HepG2 (cell line): ENCODE data around the gene CFAP54. TPM values are rescaled to one million over a fixed set of nuclear protein-coding genes. Genes with fewer than 3 reads are reported as not detected.

Experiments used
- ATAC-seq: fragments of 200-7000 bp; cut with Tn5 transposase; 3 replicates; pipeline ENCODE4 v1.9.1; 2020; ENCODE audit warnings: mild to moderate bottlenecking, moderate library complexity
- BruUV-seq: library from RNA; stranded (reverse); fragments of 400-500 nt; replicated peaks from 2 replicates; lab custom pipeline; 2021; lab: Mats Ljungman, UMichigan
- CTCF ChIA-PET: fragments of 300-600 bp; formaldehyde crosslinking; extraction: SDS; loops from one replicate; lab custom pipeline; 2021; ENCODE audit warnings: low total read pairs, inconsistent platforms, low intra/inter-chr PET ratio; lab: Yijun Ruan, JAX
- POLR2A ChIA-PET: fragments of 350-600 bp; sonication (Branson Sonifier 250); formaldehyde crosslinking; loops from one replicate; lab custom pipeline; 2020; ENCODE audit warnings: antibody characterized with exemption, inconsistent platforms; lab: Yijun Ruan, JAX
- DNase-seq: peaks from one replicate; pipeline ENCODE4 v3.0.0-alpha.2; 2015; ENCODE audit warnings: low spot score
- FAIRE-seq: peaks from 3 replicates; lab custom pipeline; 2011; peaks lifted over from hg19 to GRCh38; lab: Jason Lieb, UNC
- H2AFZ ChIP-seq: one replicate; pipeline ENCODE4 v1.6.1; 2011; ENCODE audit warnings: low read length, inconsistent platforms
- H3K27ac ChIP-seq: fragments of 300-600 bp; 3 replicates; pipeline ENCODE4 v1.8.0; 2011; ENCODE audit warnings: mixed run types, mild to moderate bottlenecking, mixed read lengths, low read length, inconsistent platforms; ENCODE audit not compliant: insufficient read depth; ENCODE audit errors: extremely low read length
- H3K27me3 ChIP-seq, 2 experiments: fragments of 200-600 bp in 1 of 2; 2 replicates in 1 of 2; 3 replicates in 1 of 2; pipeline versions ENCODE4 v1.6.0 to v1.8.0; 2011; ENCODE audit warnings: low read length in 2 of 2, mild to moderate bottlenecking in 2 of 2, moderate library complexity in 2 of 2, inconsistent platforms in 1 of 2; ENCODE audit not compliant: insufficient read depth in 2 of 2, control insufficient read depth in 1 of 2
- H3K36me3 ChIP-seq, 2 experiments: fragments of 200-600 bp in 1 of 2; replicated peaks in 1 of 2; 2 replicates in 1 of 2; 3 replicates in 1 of 2; pipeline versions ENCODE4 v1.5.1 to v1.8.0; 2011; ENCODE audit warnings: low read length in 2 of 2, inconsistent platforms in 1 of 2; ENCODE audit not compliant: insufficient read depth in 2 of 2, control insufficient read depth in 1 of 2
- H3K4me1 ChIP-seq: 2 replicates; pipeline ENCODE4 v1.5.1; 2012; ENCODE audit warnings: low read length, inconsistent platforms; ENCODE audit not compliant: insufficient read depth
- H3K4me2 ChIP-seq: 2 replicates; pipeline ENCODE4 v1.6.0; 2011; ENCODE audit warnings: low read depth, low read length, inconsistent platforms
- H3K4me3 ChIP-seq, 3 experiments: fragments of 200-600 bp in 1 of 3; sonication (generic), shearing (Covaris generic) in 1 of 3; replicated peaks in 1 of 3; 2 replicates each; pipeline ENCODE4 v1.5.1; 2011 to 2016; ENCODE audit warnings: low read length in 3 of 3, inconsistent platforms in 2 of 3, low read depth in 2 of 3, mild to moderate bottlenecking in 2 of 3, control low read depth in 1 of 3, mixed read lengths in 1 of 3; ENCODE audit not compliant: insufficient read depth in 1 of 3
- H3K79me2 ChIP-seq: one replicate; pipeline ENCODE4 v1.6.1; 2011; ENCODE audit warnings: low read length, inconsistent platforms; ENCODE audit not compliant: insufficient read depth
- H3K9ac ChIP-seq: 2 replicates; pipeline ENCODE4 v1.6.0; 2011; ENCODE audit warnings: mild to moderate bottlenecking, low read depth, low read length, inconsistent platforms; ENCODE audit not compliant: insufficient read depth
- H3K9me3 ChIP-seq: 2 replicates; pipeline ENCODE4 v1.5.1; 2012; ENCODE audit warnings: mild to moderate bottlenecking, low read length
- H4K20me1 ChIP-seq: 2 replicates; pipeline ENCODE4 v1.6.0; 2011; ENCODE audit warnings: inconsistent platforms, mild to moderate bottlenecking, low read length, moderate library complexity; ENCODE audit not compliant: insufficient read depth
- SRF ChIP-seq: IDR thresholded peaks from 2 replicates; pipeline ENCODE4 v1.6.1; 2011; ENCODE audit warnings: mild to moderate bottlenecking, low read depth, low read length, moderate library complexity
- ZFP36 ChIP-seq: fragments of 150-350 bp; IDR thresholded peaks from 2 replicates; pipeline ENCODE4 v1.6.1; 2018; ENCODE audit warnings: borderline replicate concordance, low read length, low read depth; ENCODE audit not compliant: partially characterized antibody
- WGBS: methylation state at CpG from one replicate; pipeline ENCODE4 v1.1.6; 2017; ENCODE audit warnings: low lambda C conversion rate; 5-methylcytosine and 5-hydroxymethylcytosine counted together
- in situ Hi-C: cut with HindIII; loops from 2 replicates; pipeline ENCODE4 v1.10.0; 2017; ENCODE audit warnings: low pct_unique_long_range_greater_than_20kb; ENCODE audit not compliant: extremely low pct_ligation_motif_present
- intact Hi-C: fragments of 100-400 bp; cut with micrococcal nuclease; formaldehyde crosslinking; loops from one replicate; pipeline ENCODE4 v1.10.0; 2022; ENCODE audit not compliant: unreplicated experiment
- polyA plus RNA-seq, 8 experiments: library from polyadenylated mRNA; depleted of rRNA in 3 of 8; stranded (reverse) in 7 of 8; unstranded in 1 of 8; fragments of >200 nt; fragmentation: Illumina TruSeq in 4 of 8; extraction: Trizol in 4 of 8; gene quantifications; 2 replicates each; pipeline versions ENCODE4 v1.2.1 to v1.2.3, GENCODE V29; 2011 to 2016; ENCODE audit warnings: low read depth in 4 of 8, missing spikeins in 1 of 8, mixed read lengths in 1 of 8; ENCODE audit not compliant: insufficient read depth in 1 of 8
- total RNA-seq, 5 experiments: library from RNA; depleted of rRNA; stranded (reverse); fragments of >200 nt; fragmentation: Illumina TruSeq; extraction: Trizol; gene quantifications; 2 replicates each; pipeline ENCODE4 v1.2.3, GENCODE V29; 2016; ENCODE audit warnings: low read depth in 1 of 5
- TF ChIP-seq, protein P1 (sequence below): fragments of 450-650 bp; IDR thresholded peaks from 2 replicates; pipeline ENCODE4 v1.6.1; 2017
- TF ChIP-seq, protein P2 (sequence below): sonication (generic); formaldehyde crosslinking; IDR thresholded peaks from 2 replicates; pipeline ENCODE4 v1.4.0; 2020; ENCODE audit warnings: mild to moderate bottlenecking, missing genetic modification reagents
- TF ChIP-seq, protein P3 (sequence below): sonication (generic); formaldehyde crosslinking; IDR thresholded peaks from 2 replicates; pipeline ENCODE4 v1.5.1; 2020; ENCODE audit warnings: missing genetic modification reagents, mild to moderate bottlenecking, borderline replicate concordance
- TF ChIP-seq, protein P4 (sequence below), 2 experiments: sonication (generic) in 1 of 2; formaldehyde crosslinking in 1 of 2; IDR thresholded peaks; 2 replicates each; pipeline versions ENCODE4 v1.4.0 to v1.6.1; 2018 to 2020; ENCODE audit warnings: missing genetic modification reagents in 2 of 2, borderline replicate concordance in 1 of 2, low read depth in 1 of 2, mild to moderate bottlenecking in 1 of 2, missing biosample characterization in 1 of 2

Gene CFAP54
- total and polyA plus RNA-seq, 2 of the 13 experiments (the other 11 are each of a cell fraction or from before 2014, with no cell fraction given): not detected

DNA sequence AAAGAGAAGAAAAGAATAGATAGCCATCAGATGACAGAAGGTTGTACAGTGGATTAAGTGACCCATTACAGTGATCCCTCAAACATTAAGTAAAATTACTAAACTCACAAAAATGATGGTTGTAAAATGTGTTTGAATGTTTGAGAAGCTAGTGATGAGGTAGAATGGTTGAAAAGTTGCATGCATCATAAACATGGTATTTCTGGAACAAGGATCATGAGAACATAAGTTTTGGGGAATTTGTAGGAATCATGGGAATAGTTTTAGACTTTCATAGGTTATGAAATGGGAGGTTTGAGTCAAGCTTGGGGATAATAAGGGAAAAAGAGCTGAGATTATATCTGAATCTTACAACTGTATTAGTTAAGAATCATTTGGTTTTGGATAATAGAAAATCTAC is 383.6 kb downstream of the CFAP54 start (continued):
- TF ChIP-seq, protein P1, sequence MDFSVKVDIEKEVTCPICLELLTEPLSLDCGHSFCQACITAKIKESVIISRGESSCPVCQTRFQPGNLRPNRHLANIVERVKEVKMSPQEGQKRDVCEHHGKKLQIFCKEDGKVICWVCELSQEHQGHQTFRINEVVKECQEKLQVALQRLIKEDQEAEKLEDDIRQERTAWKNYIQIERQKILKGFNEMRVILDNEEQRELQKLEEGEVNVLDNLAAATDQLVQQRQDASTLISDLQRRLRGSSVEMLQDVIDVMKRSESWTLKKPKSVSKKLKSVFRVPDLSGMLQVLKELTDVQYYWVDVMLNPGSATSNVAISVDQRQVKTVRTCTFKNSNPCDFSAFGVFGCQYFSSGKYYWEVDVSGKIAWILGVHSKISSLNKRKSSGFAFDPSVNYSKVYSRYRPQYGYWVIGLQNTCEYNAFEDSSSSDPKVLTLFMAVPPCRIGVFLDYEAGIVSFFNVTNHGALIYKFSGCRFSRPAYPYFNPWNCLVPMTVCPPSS: no peak
- TF ChIP-seq, protein P2, sequence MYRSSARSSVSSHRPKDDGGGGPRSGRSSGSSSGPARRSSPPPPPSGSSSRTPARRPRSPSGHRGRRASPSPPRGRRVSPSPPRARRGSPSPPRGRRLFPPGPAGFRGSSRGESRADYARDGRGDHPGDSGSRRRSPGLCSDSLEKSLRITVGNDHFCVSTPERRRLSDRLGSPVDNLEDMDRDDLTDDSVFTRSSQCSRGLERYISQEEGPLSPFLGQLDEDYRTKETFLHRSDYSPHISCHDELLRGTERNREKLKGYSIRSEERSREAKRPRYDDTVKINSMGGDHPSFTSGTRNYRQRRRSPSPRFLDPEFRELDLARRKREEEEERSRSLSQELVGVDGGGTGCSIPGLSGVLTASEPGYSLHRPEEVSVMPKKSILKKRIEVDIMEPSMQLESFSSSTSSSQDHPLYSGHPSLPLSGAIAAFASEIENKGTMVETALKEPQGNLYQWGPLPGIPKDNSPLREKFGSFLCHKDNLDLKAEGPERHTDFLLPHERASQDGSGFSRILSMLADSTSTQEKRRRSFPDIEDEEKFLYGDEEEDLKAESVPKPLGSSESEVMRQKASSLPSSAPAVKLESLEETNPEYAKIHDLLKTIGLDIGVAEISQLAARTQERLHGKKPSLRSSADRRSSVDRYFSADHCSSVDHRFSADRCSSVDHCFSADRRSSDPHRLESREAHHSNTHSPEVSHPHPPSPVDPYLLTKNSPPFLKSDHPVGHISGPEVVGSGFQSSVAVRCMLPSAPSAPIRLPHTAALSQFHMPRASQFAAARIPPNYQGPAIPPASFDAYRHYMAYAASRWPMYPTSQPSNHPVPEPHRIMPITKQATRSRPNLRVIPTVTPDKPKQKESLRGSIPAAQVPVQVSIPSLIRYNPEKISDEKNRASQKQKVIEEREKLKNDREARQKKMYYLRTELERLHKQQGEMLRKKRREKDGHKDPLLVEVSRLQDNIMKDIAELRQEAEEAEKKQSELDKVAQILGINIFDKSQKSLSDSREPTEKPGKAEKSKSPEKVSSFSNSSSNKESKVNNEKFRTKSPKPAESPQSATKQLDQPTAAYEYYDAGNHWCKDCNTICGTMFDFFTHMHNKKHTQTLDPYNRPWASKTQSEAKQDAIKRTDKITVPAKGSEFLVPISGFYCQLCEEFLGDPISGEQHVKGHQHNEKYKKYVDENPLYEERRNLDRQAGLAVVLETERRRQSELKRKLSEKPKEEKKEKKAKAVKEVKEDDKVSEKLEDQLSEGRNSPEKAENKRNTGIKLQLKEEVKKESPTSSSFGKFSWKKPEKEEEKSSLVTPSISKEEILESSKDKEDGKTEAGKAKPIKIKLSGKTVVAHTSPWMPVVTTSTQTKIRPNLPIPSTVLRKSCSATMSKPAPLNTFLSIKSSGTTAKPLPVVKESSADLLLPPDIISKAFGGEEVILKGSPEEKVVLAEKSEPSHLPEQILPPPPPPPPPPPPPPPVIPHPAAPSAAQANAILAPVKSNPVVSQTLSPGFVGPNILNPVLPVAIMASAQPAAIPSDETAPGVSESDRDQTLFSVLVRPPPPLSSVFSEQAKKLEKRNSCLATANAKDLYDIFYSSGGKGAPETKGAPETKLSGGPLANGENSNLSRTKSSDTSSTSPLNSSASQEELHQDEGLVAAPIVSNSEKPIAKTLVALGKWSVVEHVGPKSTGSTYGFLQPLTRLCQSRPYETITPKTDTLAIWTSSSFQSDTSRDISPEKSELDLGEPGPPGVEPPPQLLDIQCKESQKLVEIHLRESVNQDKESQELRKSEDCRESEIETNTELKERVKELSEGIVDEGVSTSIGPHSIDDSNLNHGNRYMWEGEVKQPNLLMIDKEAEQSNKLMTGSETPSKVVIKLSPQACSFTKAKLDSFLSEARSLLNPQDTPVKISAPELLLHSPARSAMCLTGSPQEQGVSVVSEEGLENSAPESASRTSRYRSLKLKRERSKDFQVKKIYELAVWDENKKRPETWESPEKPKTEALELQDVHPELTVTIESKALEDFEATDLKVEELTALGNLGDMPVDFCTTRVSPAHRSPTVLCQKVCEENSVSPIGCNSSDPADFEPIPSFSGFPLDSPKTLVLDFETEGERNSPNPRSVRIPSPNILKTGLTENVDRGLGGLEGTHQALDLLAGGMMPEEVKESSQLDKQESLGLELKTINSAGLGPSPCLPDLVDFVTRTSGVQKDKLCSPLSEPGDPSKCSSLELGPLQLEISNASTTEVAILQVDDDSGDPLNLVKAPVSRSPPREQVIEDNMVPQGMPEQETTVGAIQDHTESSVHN (CRISPR knock-in tag): no peak
- no peak for TF ChIP-seq SRF

DNA sequence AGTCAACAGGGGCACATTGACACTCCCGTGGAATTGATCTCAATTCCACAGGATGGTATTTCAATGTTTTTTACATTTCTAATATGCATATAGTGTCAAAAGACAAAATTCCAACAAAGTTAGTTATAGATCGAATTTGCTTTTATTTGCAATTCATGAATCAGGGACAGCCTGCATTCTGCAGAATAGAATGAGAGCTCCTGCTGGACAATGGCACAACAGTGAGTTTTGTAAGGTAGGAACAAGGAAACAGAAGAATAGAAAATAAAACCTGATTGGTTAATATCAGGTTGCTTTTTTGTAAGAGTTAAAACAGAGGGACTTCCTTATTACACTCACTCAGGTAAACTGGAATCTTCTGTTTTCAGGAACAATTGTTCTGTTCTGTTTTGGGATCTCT is 384.8 kb downstream of the CFAP54 start:
- Histone ChIP-seq H3K4me2 (no peak overlapping the region), H4K20me1 (no peaks in the 10 kb centered on the region), H3K4me1 (no peaks in the 10 kb centered on the region), H3K4me3 (no peak overlapping the region), H3K9me3 (no peaks in the 10 kb centered on the region), H3K36me3 (no peaks in the 10 kb centered on the region), H3K27me3 (no peaks in the 10 kb centered on the region), H3K9ac (no peak overlapping the region), H3K79me2 (no peaks in the 10 kb centered on the region), H2AFZ (no peak overlapping the region), H3K27ac (no peak overlapping the region)
- in situ Hi-C loops (no loop called here), intact Hi-C loops (no loop called here)
- ATAC-seq (no peak), FAIRE-seq (no peak), DNase-seq (no peak)
- CTCF ChIA-PET: no interaction called here
- BruUV-seq: no TSS peak
- 5% methylated on average over 2 of the region's 2 CpGs for whole genome bisulfite sequencing
- POLR2A ChIA-PET: no interaction called here
- TF ChIP-seq, protein P3, sequence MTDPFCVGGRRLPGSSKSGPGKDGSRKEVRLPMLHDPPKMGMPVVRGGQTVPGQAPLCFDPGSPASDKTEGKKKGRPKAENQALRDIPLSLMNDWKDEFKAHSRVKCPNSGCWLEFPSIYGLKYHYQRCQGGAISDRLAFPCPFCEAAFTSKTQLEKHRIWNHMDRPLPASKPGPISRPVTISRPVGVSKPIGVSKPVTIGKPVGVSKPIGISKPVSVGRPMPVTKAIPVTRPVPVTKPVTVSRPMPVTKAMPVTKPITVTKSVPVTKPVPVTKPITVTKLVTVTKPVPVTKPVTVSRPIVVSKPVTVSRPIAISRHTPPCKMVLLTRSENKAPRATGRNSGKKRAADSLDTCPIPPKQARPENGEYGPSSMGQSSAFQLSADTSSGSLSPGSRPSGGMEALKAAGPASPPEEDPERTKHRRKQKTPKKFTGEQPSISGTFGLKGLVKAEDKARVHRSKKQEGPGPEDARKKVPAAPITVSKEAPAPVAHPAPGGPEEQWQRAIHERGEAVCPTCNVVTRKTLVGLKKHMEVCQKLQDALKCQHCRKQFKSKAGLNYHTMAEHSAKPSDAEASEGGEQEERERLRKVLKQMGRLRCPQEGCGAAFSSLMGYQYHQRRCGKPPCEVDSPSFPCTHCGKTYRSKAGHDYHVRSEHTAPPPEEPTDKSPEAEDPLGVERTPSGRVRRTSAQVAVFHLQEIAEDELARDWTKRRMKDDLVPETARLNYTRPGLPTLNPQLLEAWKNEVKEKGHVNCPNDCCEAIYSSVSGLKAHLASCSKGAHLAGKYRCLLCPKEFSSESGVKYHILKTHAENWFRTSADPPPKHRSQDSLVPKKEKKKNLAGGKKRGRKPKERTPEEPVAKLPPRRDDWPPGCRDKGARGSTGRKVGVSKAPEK (CRISPR knock-in tag): no peak
- TF ChIP-seq, protein P4, sequence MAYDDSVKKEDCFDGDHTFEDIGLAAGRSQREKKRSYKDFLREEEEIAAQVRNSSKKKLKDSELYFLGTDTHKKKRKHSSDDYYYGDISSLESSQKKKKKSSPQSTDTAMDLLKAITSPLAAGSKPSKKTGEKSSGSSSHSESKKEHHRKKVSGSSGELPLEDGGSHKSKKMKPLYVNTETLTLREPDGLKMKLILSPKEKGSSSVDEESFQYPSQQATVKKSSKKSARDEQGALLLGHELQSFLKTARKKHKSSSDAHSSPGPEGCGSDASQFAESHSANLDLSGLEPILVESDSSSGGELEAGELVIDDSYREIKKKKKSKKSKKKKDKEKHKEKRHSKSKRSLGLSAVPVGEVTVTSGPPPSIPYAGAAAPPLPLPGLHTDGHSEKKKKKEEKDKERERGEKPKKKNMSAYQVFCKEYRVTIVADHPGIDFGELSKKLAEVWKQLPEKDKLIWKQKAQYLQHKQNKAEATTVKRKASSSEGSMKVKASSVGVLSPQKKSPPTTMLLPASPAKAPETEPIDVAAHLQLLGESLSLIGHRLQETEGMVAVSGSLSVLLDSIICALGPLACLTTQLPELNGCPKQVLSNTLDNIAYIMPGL (CRISPR knock-in tag; IDR thresholded peaks at IDR 0.05; ENCODE audit: borderline replicate concordance in 1 of 2, low read depth in 1 of 2): no peak
- no peak for TF ChIP-seq ZFP36
